Measurements from ENCODE around the gene TRAPPC5. TPM values are rescaled to one million over a fixed set of nuclear protein-coding genes. Genes with fewer than 3 reads are reported as not detected.

Gene TRAPPC5
- total RNA-seq, 1 donor from 2014 or later: 75.3 TPM

- H3K9me3 ChIP-seq: no peaks in the 10 kb centered on the region
- TF ChIP-seq CTCF (IDR thresholded peaks at IDR 0.05): no peak
Observed at GRCh38 chr19:7665076-7665475, 15.6 kb upstream of the TRAPPC5 start.

GRCh38 chr19:7668842-7669241, 11.8 kb upstream of the TRAPPC5 start, which contains the start of gene RETN:
RETN (plus strand) TSS chr19:7669049; CDS start chr19:7669327, 278 bp downstream.
- ATAC-seq (no peak), DNase-seq (no peak)
- intact Hi-C loops (cut with DNase I): no loop called here
- no peak for TF ChIP-seq CTCF (IDR thresholded peaks at IDR 0.05)
- Histone ChIP-seq H3K36me3 (no peaks in the 10 kb centered on the region), H3K27ac (peak within 1 kb of the TSS; percentile 24), H3K27me3 (ENCODE audit: low read depth) (peaks cover 22% of the 10 kb centered on the region), H3K9me3 (no peaks in the 10 kb centered on the region), H3K4me1 (no peaks in the 10 kb centered on the region), H3K4me3 (peak within 1 kb of the TSS; percentile 33)

More at GRCh38 chr19:7665076-7665475, 15.6 kb upstream of the TRAPPC5 start:
- Histone ChIP-seq H3K36me3 (no peaks in the 10 kb centered on the region), H3K4me1 (no peaks in the 10 kb centered on the region), H3K4me3 (no peak overlapping the region), H3K27me3 (ENCODE audit: low read depth) (peaks cover 16% of the 10 kb centered on the region), H3K27ac (no peak overlapping the region)
- intact Hi-C loops (cut with DNase I): no loop called here
- DNase-seq: no peak
- ATAC-seq: no peak

- ATAC-seq (no peak), DNase-seq (no peak)
- peaks cover 19% of the 10 kb centered on the region for H3K27me3 ChIP-seq (ENCODE audit: low read depth)
- H3K9me3 ChIP-seq: no peaks in the 10 kb centered on the region
- TF ChIP-seq CTCF (IDR thresholded peaks at IDR 0.05): no peak
- peak overlapping the region; percentile 33 for H3K4me3 ChIP-seq
- no peaks in the 10 kb centered on the region for H3K36me3 ChIP-seq
- peak overlapping the region; percentile 24 for H3K27ac ChIP-seq
- H3K4me1 ChIP-seq: no peaks in the 10 kb centered on the region
- intact Hi-C loops (cut with DNase I): no loop called here
Observed at GRCh38 chr19:7669641-7670040, 11.0 kb upstream of the TRAPPC5 start.

- H3K27me3 ChIP-seq (ENCODE audit: low read depth): peaks cover 20% of the 10 kb centered on the region
- ATAC-seq: peak; percentile 58 to 79
Observed at GRCh38 chr19:7670150-7670783, 10.4 kb upstream of the TRAPPC5 start.

GRCh38 chr19:7670790-7671189, 9.8 kb upstream of the TRAPPC5 start:
- Histone ChIP-seq H3K36me3 (no peaks in the 10 kb centered on the region), H3K4me1 (no peaks in the 10 kb centered on the region), H3K4me3 (peak overlapping the region; percentile 14), H3K27me3 (ENCODE audit: low read depth) (peaks cover 23% of the 10 kb centered on the region), H3K27ac (no peak overlapping the region), H3K9me3 (no peaks in the 10 kb centered on the region)
- intact Hi-C loops (cut with DNase I): no loop called here
- TF ChIP-seq CTCF (IDR thresholded peaks at IDR 0.05): no peak
- DNase-seq: no peak
- ATAC-seq: no peak

More at GRCh38 chr19:7670150-7670783, 10.4 kb upstream of the TRAPPC5 start:
- intact Hi-C loops (cut with DNase I): no loop called here
- Histone ChIP-seq H3K36me3 (no peaks in the 10 kb centered on the region), H3K27ac (no peak overlapping the region), H3K9me3 (no peaks in the 10 kb centered on the region), H3K4me1 (no peaks in the 10 kb centered on the region), H3K4me3 (peak overlapping the region; percentile 14)
- DNase-seq: peak; percentile 87
- TF ChIP-seq CTCF (IDR thresholded peaks at IDR 0.05): no peak
